Islet precursor cell (in vitro differentiated cells): ENCODE results near the gene SEC62.
A peak's percentile ranks its signal among the peaks of the same experiment; 100 is the strongest.

Source experiments
- DNase-seq: peaks from one replicate; pipeline ENCODE4 v3.0.0-alpha.2; 2018

The SEC62 gene, protein sequence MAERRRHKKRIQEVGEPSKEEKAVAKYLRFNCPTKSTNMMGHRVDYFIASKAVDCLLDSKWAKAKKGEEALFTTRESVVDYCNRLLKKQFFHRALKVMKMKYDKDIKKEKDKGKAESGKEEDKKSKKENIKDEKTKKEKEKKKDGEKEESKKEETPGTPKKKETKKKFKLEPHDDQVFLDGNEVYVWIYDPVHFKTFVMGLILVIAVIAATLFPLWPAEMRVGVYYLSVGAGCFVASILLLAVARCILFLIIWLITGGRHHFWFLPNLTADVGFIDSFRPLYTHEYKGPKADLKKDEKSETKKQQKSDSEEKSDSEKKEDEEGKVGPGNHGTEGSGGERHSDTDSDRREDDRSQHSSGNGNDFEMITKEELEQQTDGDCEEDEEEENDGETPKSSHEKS

GRCh38 chr3:169966428-169966950, at the start of gene SEC62:
Gene SEC62 (plus strand): TSS chr3:169966807. CDS start chr3:169966823, 16 bp downstream.
- DNase-seq = peak; percentile 96

GRCh38 chr3:169923189-169923588, 43.4 kb upstream of the SEC62 start:
- no peak for DNase-seq

- DNase-seq = no peak
These were observed 42.8 kb upstream of the SEC62 start for GRCh38 chr3:169923831-169924230.

- DNase-seq = no peak
These were observed 36.6 kb upstream of the SEC62 start for GRCh38 chr3:169929830-169930519.

GRCh38 chr3:169930843-169931242, 35.8 kb upstream of the SEC62 start:
- DNase-seq = no peak

DNA sequence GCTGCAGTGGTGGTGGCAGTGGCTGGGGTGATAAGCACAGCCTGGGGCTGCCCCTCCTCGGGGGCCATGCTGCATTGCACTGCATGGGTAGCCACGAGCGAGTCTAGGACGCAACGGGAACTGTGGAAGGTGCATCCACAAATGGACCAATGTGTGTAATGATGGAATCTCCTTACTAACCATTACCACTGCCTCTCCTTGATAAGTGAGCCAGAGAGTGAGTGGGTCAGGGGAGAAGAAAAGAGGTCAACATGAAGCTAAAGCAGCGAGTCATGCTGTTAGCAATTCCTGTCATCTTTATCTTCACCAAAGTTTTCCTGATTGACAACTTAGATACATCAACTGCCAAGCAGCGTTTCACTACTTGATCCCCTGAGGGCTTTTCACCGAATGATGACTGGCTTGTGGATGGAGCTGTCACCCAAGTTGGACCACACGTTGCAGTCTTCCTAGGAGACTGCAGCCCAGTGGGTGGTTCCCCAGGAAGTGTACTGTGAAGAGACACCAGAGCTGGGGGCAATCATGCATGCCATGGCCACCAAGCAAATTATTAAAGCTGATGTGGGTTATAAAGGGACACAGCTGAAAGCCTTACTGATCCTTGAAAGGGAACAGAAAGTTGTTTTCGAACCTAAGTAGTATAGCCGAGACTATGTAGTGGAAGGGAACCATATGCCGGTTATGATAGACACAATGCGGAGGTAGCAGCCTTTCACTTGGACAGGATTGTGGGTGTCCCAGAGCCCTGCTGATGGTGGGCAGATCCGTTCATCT, 34.7 kb upstream of the SEC62 start:
- no peak for DNase-seq

- DNase-seq = no peak
These were observed 27.3 kb upstream of the SEC62 start for GRCh38 chr3:169939320-169939719.

GRCh38 chr3:169939751-169940150, 26.9 kb upstream of the SEC62 start:
- no peak for DNase-seq

GRCh38 chr3:169940470-169941181, 26.0 kb upstream of the SEC62 start:
- DNase-seq = no peak

- DNase-seq = no peak
These were observed 21.3 kb upstream of the SEC62 start for GRCh38 chr3:169945313-169945712.

DNA sequence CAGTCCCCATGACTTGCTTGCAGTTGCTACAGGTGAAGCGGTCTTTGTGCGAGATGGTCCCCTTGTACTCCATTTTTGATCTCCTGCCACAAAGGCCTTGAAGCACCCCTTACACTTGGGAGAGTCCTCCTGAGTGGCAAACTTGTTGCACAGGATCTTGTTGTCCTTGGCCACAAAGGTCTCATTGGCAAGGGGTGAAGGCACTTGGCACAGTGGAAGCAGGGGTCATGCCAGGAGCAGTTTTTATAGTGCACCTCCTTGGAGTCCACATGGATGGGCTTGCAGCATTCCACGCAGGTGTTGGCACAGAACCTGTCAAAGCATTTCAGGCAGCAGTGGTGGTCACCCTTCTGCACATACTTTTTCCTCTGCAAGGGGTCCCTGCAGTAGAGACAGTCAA, 20.3 kb upstream of the SEC62 start:
- no peak for DNase-seq

- no peak for DNase-seq
These were observed 17.8 kb upstream of the SEC62 start for GRCh38 chr3:169948559-169949448.

DNA sequence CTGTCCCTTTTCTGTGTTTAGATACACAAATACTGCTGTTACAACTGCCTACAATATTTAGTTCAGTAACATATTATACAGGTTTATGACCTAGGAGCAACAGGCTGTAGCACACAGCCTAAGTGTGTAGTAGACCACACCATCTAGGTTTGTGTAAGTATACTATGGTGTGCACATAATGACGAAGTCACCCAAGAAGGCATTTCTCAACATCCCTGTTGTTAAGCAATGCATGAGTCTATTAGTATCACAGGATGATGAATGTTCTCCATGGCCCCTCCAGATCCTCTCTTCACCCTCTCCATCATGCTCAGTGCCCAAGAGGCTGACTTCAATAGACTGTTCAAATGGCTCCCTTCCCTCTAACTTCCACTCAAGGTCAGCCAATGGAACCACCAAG, 14.6 kb upstream of the SEC62 start:
- no peak for DNase-seq

GRCh38 chr3:169953462-169954141, 13.0 kb upstream of the SEC62 start:
- no peak for DNase-seq

DNA sequence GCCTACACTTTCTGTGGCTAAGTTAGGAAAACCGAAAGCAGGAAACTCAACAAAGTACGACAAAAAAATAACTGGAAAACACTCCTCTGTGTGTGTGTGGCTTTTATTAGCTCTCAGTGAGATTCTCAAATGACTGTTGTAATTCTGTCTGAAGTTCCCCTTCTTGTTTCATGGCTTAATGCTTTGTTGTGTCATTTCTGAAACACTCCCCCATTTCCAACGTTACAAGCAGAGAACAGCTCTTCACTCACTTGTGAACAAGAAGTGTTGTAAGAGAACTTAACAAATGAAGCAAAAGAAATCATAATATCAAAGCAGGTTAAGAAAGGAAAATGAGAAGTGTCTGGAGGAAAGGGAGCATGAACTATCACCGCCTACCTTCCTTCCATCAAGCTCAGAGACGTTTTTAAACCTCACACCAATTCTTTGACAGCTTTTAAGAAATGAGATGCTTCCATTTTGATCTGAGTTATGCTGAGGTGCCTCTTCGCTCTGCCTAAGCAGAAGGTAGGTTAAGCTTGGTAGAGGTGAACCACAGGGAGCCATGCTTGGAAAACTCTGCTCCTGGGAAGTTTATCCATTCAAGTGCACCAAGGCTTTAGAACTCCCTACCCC, 12.4 kb upstream of the SEC62 start:
- no peak for DNase-seq

DNA sequence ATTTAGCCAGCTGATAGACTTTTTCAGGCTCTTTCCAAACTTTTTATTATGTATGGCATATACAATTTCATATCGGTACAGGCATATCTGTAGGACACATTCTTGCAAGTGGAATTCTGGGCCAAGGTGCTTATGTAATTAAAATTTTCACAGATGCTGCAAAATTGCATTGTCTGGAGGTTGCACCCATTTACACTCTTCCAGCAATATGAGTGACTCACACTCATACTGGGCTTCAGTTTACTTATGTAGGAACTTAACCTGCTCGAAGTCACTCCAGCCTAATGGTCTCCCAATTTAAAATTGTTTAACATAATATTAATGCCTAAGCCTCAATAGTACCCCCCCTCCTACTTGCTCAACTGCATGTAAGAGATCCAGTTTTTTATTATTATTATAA, 11.2 kb upstream of the SEC62 start:
- no peak for DNase-seq

DNA sequence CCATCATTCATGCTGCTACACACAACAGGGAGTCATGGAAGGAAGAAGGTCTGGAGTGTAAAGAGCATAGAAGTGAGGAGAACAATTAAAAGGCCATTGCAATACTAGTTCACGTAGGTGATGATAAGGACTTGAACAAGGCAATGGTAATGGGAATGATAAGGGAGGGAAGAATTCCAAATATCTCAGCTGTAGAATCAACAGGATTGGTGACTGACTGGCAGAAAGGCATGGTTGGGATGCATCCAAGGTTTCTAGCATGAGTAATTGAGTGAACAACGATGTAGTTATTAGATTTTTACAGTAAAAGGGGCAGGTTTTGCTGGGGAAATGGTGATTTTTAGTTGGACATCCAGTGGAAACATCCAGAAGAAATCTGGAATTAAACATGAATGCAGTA, 2.4 kb upstream of the SEC62 start:
- DNase-seq = no peak

- DNase-seq = no peak
These were observed 812 bp upstream of the SEC62 start for GRCh38 chr3:169965562-169966427.
